Right kidney (tissue), 1 donor: Measurements from ENCODE around the gene POU6F2.
"Not testable (repeated sequence)": the region's sequence is repeated elsewhere in the genome, so short reads cannot be mapped to it uniquely, and the experiment has no call there.

Experiments used
- DNase-seq: peaks from one replicate; pipeline ENCODE4 v3.0.0-alpha.2; 2016

Gene POU6F2

DNA sequence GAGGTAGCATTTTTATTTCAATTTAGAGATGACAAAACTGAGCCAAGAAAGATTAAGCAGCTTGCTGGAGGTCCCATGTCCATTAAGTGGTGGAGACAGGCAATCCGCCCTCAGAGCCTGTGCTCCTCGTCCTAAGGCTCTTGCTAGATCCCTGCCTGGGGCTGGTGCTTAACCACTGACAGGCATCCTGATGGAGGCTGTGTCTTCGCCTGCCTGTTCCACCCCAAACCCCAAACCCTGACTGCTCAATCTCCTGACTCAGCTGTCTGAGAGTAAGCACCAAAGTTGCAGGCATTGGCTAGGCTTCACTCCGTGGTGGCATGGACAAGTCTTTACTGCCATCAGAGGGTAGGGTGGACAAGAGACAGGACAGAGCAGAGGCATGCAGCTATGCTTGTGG lies 209.4 kb downstream of the POU6F2 start:
- DNase-seq, result no peak

DNA sequence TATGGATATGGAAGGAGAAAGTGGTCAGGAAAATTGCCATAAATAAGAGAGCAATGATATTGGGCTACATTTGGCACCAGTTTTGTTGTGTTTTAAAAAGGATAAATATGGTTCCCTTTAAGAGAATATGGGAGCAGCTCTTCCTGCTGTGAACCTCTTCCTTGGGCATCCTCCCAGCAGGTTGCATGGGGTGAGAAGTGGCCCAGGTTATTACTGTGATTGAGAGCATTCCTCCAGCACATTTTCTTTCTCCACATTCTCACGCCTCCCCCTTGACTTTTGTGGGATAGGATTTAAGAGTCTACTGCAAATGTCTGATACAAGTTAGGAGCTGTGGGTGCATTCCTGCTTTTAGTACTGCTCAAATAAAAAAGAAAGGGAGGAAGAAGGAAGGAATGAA lies 214.8 kb downstream of the POU6F2 start:
- no peak for DNase-seq

- not testable (repeated sequence) for DNase-seq
Observed at GRCh38 chr7:39194388-39194787, 216.7 kb downstream of the POU6F2 start.

DNA sequence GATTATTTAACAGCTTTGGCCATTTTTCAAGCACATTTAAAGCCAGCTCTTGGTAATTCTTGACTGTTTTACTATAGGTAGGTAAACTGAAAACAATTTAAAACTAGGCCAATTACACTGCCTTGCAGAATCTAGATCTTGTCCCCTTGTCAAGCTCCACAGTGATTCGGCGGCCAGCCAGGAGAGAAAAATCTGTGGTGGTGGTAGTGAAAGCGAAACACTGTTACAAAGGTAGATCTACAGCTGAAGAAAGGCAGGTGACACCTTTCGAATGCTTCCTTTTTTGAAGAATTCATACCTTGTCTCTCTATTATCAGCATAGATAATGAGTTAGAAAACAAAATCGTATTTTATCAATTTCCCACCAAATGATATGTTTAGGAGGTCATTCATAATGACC lies 218.3 kb downstream of the POU6F2 start:
- DNase-seq, result no peak

GRCh38 chr7:39197831-39198230 lies 220.1 kb downstream of the POU6F2 start:
- DNase-seq, result no peak

- no peak for DNase-seq
Observed at GRCh38 chr7:39198556-39198955, 220.8 kb downstream of the POU6F2 start.

DNA sequence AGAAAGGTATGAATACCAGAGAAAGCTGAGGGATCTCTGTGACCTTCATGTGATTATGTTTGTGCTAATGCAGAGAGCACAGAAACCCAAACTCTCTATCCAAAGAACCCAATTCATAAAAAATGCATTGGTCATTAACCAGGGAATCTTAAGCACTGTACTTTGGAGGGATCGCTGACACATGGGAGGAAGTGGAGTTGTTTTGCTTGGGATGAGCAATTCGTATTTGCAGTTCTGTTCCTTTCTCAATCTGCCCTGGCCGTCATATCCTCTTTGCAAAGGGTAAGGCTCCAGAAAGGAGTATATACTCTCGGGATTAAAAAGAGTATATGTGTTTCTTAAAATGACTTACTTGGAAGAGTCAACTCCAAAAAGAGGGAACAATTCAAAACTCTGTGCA lies 221.3 kb downstream of the POU6F2 start:
- no peak for DNase-seq

- no peak for DNase-seq
Observed at GRCh38 chr7:39199951-39200350, 222.2 kb downstream of the POU6F2 start.

GRCh38 chr7:39202041-39202440 lies 224.3 kb downstream of the POU6F2 start:
- no peak for DNase-seq

DNA sequence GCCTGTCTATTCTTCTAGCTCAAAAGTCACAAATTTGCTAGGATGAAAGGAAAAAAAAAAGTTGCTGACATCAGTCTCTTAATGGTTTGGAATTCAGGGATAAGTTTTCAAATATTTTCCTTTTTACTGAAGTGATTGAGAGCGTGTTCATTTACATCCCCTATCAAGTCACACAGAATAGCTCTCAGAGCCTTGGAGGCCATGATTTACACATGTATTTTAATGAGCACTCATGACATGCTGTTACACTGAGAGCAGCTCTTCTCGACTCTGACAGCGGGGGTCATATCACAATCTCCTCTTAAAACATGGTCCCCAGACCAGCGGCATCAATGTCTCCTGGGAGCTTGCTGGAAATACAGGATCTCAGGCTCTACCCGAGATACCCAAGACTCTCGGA lies 232.7 kb downstream of the POU6F2 start:
- no peak for DNase-seq

GRCh38 chr7:39211581-39211980 lies 233.9 kb downstream of the POU6F2 start:
- DNase-seq, result no peak

- DNase-seq, result no peak
Observed at GRCh38 chr7:39212876-39213275, 235.2 kb downstream of the POU6F2 start.

DNA sequence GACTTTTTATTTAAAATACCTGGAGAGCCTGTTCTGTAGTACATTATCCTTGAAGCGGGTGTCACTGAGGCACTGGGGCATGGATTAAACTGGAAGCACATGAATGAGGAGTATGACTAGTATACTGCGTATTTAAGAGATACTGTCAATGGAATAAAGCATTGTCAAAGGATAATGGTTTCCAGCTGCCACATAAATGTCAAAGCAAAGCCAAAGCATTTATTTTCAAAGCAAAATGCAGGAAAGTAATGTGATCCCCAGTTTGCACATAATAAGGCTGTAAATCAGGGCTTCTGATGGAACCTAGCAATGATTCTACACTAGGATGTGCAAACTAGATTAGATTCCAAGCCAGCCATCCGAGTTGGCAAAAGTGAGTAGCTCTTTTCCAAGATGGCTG lies 240.1 kb downstream of the POU6F2 start:
- DNase-seq, result no peak

GRCh38 chr7:39219869-39220268 lies 242.2 kb downstream of the POU6F2 start:
- DNase-seq, result no peak

- DNase-seq, result no peak
Observed at GRCh38 chr7:39221901-39222300, 244.2 kb downstream of the POU6F2 start.

DNA sequence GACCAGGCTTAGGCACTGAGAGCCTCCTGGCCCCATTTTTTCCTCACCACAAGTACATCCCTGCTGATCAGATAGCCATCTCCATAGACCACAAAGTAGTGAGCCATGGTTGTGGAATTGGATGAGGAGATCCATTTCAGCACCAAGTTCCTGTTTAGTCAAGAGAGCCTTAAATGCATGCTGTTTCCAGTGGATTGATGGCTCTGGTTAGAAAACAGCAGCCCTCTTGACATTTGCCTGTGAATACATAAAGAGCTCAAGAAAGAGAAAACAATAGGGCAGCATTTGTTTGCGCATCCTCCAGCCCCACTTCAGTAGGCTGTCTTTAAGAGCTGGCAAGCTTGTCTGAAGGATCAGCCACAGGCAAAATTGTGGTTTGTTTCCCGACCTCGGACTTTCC lies 251.2 kb downstream of the POU6F2 start:
- DNase-seq, result no peak

DNA sequence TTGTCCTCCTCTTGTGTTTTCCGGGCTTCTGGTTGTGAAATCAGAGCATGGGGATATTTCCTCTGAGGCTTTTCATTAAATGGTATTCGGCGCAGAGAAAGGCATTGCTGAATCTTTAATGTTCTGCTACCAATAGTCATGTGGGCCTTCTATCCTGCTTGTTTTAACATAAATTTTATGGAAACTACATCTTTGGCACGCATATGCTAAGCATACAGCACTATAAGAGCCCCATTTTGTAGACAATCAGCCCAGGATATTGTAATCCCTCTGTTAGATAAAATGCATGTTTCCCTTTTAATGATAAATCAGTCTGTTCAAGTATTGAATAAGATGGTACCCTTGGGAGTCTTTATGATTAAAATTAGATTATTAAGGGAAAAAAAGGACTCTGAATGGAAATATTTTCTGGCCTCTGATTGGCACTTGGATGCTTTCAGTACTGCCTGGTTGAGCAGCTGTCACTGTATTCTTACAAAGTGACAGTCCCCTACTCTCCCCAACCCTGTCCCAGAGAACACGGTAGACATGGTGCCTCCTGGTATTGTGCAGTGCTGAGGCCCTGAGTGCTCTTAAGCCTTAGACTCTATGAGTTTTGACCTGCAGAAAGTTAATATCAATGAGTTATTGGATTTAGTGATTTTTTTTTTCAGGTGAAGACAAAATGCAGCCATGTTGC lies 256.3 kb downstream of the POU6F2 start:
- DNase-seq, result no peak

DNA sequence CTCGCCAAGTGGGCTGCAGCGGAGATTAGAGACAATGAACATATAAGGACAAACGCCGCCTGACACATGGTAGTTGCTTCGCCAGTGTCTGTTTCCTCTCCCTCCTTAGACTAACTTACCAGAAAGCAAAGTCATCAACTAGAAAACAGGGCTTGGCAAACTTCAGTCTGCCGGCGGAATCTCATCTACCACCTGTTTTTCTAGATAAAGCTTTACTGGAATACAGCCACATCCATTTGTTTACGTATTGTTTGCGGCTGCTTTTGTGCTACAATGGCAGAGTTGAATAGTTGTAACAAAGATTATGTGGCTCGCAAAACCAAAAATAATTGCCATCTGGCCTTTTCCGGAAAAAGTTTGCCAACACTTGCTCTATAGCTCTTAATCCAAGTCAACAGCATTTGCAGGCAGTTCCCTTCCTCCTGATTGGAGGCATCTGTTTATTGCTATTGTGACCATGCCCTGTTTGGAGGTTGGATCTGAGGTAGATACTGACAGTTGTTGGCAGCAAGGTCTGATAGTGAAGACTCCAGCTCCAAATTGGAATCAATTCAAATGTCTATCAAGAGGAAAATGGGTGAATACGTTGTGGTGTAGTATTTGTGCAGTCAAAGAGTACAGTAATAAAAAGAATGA lies 260.6 kb downstream of the POU6F2 start:
- DNase-seq, result no peak

GRCh38 chr7:39240864-39241263 lies 263.2 kb downstream of the POU6F2 start:
- no peak for DNase-seq

DNA sequence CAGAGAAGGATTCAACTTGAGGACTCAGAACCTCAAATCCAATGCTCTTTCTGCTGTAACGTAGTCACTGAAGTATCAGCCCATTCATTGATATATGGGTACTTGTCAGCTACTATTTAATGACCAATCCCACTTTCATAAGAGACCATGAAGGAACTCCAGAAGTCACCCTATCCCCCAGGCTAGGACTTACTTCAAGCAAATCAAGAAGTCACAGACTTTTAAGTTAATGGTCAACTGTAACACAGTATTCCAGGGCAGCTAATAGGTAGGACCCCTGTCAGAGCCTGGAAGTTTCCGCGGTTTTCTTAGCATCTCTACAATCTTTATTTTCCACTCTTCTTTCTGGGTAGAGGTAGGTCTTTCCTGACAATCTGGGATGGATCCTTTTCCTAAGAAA lies 269.9 kb downstream of the POU6F2 start:
- DNase-seq, result no peak

GRCh38 chr7:39248041-39248691 lies 270.5 kb downstream of the POU6F2 start:
- DNase-seq, result no peak

GRCh38 chr7:39248692-39249090 lies 271.0 kb downstream of the POU6F2 start:
- DNase-seq, result no peak

- DNase-seq, result no peak
Observed at GRCh38 chr7:39249635-39250152, 272.0 kb downstream of the POU6F2 start.

DNA sequence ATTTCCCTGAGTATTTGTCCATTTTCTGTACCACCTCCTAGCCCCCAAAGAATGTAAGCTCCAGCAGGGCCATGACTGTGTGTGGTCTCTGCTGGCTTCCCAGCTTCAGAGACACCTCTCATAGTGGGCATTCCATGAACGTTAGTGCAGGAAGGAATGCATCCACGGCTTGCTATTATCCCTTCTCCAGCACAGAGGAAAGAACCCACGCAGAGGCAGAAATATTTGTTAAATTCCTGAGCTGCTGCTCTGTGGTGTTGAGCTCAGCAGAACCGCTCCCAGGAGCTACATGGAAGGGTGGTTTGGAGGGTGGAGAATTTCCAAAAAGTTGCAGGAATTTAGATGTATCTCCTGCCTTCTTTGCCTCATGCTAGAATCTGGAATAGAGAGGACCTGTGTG lies 275.2 kb downstream of the POU6F2 start:
- no peak for DNase-seq
